ENCODE measurements around the gene GULP1.

Gene GULP1

DNA sequence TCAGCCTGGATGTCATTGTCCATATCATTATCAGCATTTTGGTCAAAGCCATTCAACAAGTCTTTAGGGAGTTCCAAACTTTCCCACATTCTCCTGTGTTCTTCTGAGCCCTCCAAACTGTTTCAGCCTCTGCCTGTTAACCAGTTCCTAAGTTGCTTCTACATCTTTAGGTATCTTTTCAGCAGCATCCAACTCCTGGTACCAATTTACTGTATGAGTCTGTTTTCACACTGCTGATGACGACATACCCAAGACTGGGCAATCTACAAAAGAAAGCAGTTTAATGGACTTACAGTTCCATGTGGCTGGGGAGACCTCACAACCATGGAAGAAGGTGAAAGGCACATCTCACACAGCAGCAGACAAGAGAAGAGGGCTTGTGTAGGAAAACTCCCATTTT lies 94.2 kb downstream of the GULP1 start:
- H3K9me3 ChIP-seq (ENCODE audit: control insufficient read depth, low read length): no peaks in the 10 kb centered on the region
- no peak for DNase-seq
- no peak overlapping the region for H3K27ac ChIP-seq (ENCODE audit: insufficient read depth, low read length, poor library complexity, severe bottlenecking)
- H3K36me3 ChIP-seq (ENCODE audit: control insufficient read depth, insufficient read depth, low read length): no peaks in the 10 kb centered on the region
- H3K27me3 ChIP-seq (replicated peaks; ENCODE audit: control insufficient read depth, insufficient read depth, low read length, poor library complexity, severe bottlenecking): no peaks in the 10 kb centered on the region
- H3K4me1 ChIP-seq (ENCODE audit: control insufficient read depth, insufficient read depth, low read length, poor library complexity, severe bottlenecking): no peaks in the 10 kb centered on the region
- no peak overlapping the region for H3K4me3 ChIP-seq (ENCODE audit: insufficient read depth, low read depth, low read length, poor library complexity, severe bottlenecking)

DNA sequence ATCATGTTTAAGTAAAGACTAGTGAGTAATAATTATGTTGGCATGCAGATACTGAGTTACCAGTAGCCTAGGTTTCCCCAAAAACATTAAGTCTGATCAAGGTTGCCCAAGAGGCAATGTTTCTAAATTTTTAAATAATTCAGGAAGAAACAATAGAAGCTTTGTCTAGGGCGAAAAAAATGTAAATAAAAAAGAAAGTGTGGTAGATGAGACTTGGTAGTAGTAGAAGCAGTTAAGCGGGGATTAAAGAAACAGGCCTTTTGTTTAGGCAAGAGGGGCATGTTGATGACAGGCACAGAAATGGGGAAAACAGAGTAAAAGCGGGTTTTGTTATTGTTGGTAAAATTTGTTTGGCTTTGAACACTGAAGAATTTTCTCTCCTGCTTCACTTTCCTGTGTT lies 97.2 kb downstream of the GULP1 start:
- no peak for DNase-seq
- no peaks in the 10 kb centered on the region for H3K9me3 ChIP-seq (ENCODE audit: control insufficient read depth, low read length)
- no peak overlapping the region for H3K27ac ChIP-seq (ENCODE audit: insufficient read depth, low read length, poor library complexity, severe bottlenecking)
- no peaks in the 10 kb centered on the region for H3K27me3 ChIP-seq (replicated peaks; ENCODE audit: control insufficient read depth, insufficient read depth, low read length, poor library complexity, severe bottlenecking)
- H3K4me3 ChIP-seq (ENCODE audit: insufficient read depth, low read depth, low read length, poor library complexity, severe bottlenecking): no peak overlapping the region
- H3K36me3 ChIP-seq (ENCODE audit: control insufficient read depth, insufficient read depth, low read length): no peaks in the 10 kb centered on the region
- no peaks in the 10 kb centered on the region for H3K4me1 ChIP-seq (ENCODE audit: control insufficient read depth, insufficient read depth, low read length, poor library complexity, severe bottlenecking)

DNA sequence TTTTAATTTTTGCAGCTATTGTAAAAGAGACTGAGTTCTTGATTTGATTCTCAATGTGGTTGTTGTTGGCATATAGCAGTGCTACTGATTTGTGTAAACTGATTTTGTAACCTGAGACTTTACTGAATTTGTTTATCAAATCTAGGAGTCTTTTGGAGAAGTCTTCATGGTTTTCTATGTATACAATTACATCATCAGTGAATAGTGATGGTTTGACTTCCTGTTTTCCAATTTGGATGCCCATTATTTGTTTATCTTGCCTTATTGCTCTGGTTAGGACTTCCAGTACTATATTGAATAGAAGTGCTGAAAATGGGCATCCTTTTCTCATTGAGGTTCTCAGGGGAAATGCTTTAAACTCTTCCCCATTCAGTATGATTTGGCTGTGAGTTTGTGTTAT lies 99.7 kb downstream of the GULP1 start:
- Histone ChIP-seq H3K4me3 (ENCODE audit: insufficient read depth, low read depth, low read length, poor library complexity, severe bottlenecking) (no peak overlapping the region), H3K4me1 (ENCODE audit: control insufficient read depth, insufficient read depth, low read length, poor library complexity, severe bottlenecking) (no peaks in the 10 kb centered on the region), H3K27ac (ENCODE audit: insufficient read depth, low read length, poor library complexity, severe bottlenecking) (no peak overlapping the region), H3K36me3 (ENCODE audit: control insufficient read depth, insufficient read depth, low read length) (no peaks in the 10 kb centered on the region), H3K27me3 (replicated peaks; ENCODE audit: control insufficient read depth, insufficient read depth, low read length, poor library complexity, severe bottlenecking) (no peaks in the 10 kb centered on the region), H3K9me3 (ENCODE audit: control insufficient read depth, low read length) (no peaks in the 10 kb centered on the region)
- no peak for DNase-seq

DNA sequence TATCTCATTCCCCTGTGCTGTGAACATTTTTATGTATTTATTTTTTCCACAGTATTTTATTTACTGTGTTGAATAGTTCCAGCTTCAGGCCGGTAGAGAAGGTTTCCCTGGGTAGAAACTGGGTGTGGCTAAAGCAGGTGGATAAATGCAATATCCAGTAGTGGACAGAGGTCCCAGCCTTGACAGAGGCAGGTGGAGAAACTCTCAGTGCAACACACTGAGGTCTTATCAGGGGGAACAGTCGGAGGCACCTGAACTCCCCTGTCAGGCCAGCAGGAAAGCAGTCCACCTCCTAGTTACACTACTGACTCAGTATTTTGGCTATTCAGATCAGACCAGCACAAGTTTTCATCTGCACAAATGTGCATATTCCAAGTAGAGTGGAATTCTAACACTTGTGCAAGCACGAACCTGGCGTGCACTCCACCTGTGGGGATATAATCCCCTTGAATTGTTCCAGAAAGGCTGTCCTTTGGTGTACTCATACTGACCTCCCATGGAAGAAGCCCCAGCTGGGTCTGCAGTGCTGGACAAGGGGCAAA lies 103.3 kb downstream of the GULP1 start:
- Histone ChIP-seq H3K27me3 (replicated peaks; ENCODE audit: control insufficient read depth, insufficient read depth, low read length, poor library complexity, severe bottlenecking) (no peaks in the 10 kb centered on the region), H3K36me3 (ENCODE audit: control insufficient read depth, insufficient read depth, low read length) (no peaks in the 10 kb centered on the region), H3K4me3 (ENCODE audit: insufficient read depth, low read depth, low read length, poor library complexity, severe bottlenecking) (no peak overlapping the region)

DNA sequence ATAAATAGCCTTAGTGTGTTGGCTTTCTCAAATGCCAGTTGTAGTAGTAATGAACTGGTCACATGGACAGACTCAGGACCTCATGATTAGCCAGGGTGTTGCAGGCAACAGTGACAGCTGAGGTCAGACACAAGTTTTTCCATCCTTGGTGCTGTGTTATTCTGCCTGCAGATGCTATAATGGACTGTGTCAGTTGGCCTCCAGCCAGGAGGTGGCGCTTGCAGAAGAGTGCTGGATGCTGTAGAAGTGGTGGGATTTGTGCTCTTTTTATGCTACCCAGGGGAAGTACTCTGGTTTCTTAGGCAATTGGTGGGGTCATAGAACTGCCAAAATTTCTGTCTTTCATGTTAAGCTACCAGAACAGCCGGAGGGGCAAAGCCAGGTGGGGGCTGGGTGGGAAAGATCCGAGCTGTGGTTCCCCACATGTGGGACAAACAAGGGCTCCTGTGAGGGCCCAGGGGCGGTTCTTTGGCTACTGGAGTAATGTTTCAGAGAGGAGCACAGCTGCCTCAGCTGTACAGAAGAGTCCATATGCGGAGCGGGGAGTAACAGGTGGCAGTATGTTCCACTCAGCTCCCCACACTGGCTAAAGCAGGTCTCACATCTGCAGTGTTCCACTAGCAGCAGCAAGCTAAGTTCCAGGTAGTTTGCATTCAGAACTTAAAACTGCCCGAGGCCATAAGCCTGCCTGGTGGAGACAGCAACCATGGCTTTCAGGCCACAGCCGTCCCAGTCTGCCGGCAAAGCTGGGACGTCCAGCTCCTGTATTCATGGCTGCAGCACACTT lies 104.4 kb downstream of the GULP1 start:
- Histone ChIP-seq H3K27ac (ENCODE audit: insufficient read depth, low read length, poor library complexity, severe bottlenecking) (no peak overlapping the region), H3K36me3 (ENCODE audit: control insufficient read depth, insufficient read depth, low read length) (no peaks in the 10 kb centered on the region), H3K4me1 (ENCODE audit: control insufficient read depth, insufficient read depth, low read length, poor library complexity, severe bottlenecking) (no peaks in the 10 kb centered on the region), H3K27me3 (replicated peaks; ENCODE audit: control insufficient read depth, insufficient read depth, low read length, poor library complexity, severe bottlenecking) (no peaks in the 10 kb centered on the region), H3K4me3 (ENCODE audit: insufficient read depth, low read depth, low read length, poor library complexity, severe bottlenecking) (no peak overlapping the region), H3K9me3 (ENCODE audit: control insufficient read depth, low read length) (no peaks in the 10 kb centered on the region)
- DNase-seq: no peak

More for the DNA sequence above, 103.3 kb downstream of the GULP1 start:
- no peaks in the 10 kb centered on the region for H3K4me1 ChIP-seq (ENCODE audit: control insufficient read depth, insufficient read depth, low read length, poor library complexity, severe bottlenecking)
- no peaks in the 10 kb centered on the region for H3K9me3 ChIP-seq (ENCODE audit: control insufficient read depth, low read length)
- no peak for DNase-seq
- H3K27ac ChIP-seq (ENCODE audit: insufficient read depth, low read length, poor library complexity, severe bottlenecking): no peak overlapping the region

DNA sequence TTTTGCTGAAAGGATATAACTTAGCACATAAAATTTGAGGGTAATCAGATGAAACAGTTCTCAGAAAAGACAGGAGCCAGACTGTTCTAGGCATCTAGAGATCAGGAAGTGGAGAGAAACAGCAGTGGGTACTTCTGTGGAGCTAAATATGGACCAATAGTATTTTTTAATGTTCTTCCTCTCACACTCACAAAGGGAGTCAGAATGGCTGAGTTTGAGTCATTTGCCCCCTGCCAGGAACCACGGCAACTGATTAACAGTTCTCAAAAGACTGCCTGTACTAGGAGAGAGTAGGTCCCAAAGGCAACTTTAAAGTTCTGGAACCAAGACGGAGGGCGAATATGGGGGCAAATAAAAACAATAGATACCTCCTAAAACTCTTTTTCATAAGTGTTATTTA lies 107.5 kb downstream of the GULP1 start:
- Histone ChIP-seq H3K4me1 (ENCODE audit: control insufficient read depth, insufficient read depth, low read length, poor library complexity, severe bottlenecking) (no peaks in the 10 kb centered on the region), H3K27me3 (replicated peaks; ENCODE audit: control insufficient read depth, insufficient read depth, low read length, poor library complexity, severe bottlenecking) (no peaks in the 10 kb centered on the region), H3K9me3 (ENCODE audit: control insufficient read depth, low read length) (no peaks in the 10 kb centered on the region), H3K36me3 (ENCODE audit: control insufficient read depth, insufficient read depth, low read length) (no peaks in the 10 kb centered on the region), H3K27ac (ENCODE audit: insufficient read depth, low read length, poor library complexity, severe bottlenecking) (no peak overlapping the region), H3K4me3 (ENCODE audit: insufficient read depth, low read depth, low read length, poor library complexity, severe bottlenecking) (no peak overlapping the region)
- DNase-seq: no peak

DNA sequence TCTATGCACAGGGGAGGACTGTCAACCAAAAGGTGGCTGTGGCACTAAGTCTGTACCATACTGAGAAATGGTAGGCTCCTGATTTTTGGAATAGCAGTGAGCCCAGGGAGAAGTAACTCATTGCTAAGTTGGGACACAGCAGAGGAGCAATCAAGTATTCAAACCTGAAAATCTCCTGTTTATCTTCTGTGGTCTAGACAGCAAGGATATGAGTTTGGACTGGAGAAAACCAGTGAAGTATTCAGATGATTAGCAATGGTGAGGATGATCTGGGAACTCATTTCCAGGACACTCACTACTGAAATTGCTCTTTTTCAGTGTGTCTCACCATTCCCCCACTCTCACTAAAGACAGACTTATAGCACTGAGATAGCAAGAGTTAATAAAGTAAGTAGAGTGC lies 112.0 kb downstream of the GULP1 start:
- no peak overlapping the region for H3K4me3 ChIP-seq (ENCODE audit: insufficient read depth, low read depth, low read length, poor library complexity, severe bottlenecking)
- DNase-seq: no peak

DNA sequence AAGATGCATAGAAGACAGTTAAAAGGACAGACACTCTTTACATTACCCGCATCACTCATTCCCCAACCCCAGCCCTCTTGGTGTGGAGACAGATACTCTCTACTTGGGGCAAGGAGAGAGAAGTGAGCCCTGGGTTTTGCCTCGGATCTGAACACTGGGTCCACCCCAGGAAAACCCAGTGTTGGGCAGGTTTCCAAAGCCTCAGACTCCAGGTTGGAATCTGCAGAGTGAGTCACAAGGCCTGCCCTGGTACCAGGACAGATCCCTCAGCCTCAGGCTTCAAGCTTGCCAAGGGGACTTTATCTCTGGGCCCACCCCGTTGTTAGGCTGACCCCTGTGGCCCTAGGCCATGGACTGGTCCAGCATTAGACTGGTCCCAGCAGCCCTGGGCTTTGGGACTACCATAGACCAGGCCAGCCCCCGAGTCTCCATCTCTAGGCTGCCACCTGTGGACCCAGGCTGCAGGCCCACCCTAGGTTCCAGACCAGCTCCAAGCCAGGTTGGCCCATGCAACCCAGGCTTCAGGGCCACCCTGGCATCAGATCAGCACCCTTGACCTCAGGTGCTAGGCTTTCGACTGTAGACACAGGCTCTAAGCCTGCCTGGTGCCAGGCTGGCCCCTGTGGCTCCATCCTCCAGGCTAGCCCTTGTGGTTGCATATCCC lies 112.8 kb downstream of the GULP1 start:
- H3K36me3 ChIP-seq (ENCODE audit: control insufficient read depth, insufficient read depth, low read length): no peaks in the 10 kb centered on the region
- H3K27me3 ChIP-seq (replicated peaks; ENCODE audit: control insufficient read depth, insufficient read depth, low read length, poor library complexity, severe bottlenecking): no peaks in the 10 kb centered on the region
- no peak overlapping the region for H3K27ac ChIP-seq (ENCODE audit: insufficient read depth, low read length, poor library complexity, severe bottlenecking)
- no peak for DNase-seq
- H3K4me1 ChIP-seq (ENCODE audit: control insufficient read depth, insufficient read depth, low read length, poor library complexity, severe bottlenecking): no peaks in the 10 kb centered on the region
- no peaks in the 10 kb centered on the region for H3K9me3 ChIP-seq (ENCODE audit: control insufficient read depth, low read length)
- no peak overlapping the region for H3K4me3 ChIP-seq (ENCODE audit: insufficient read depth, low read depth, low read length, poor library complexity, severe bottlenecking)

More for the DNA sequence above, 112.0 kb downstream of the GULP1 start:
- Histone ChIP-seq H3K36me3 (ENCODE audit: control insufficient read depth, insufficient read depth, low read length) (no peaks in the 10 kb centered on the region), H3K4me1 (ENCODE audit: control insufficient read depth, insufficient read depth, low read length, poor library complexity, severe bottlenecking) (no peaks in the 10 kb centered on the region), H3K9me3 (ENCODE audit: control insufficient read depth, low read length) (no peaks in the 10 kb centered on the region), H3K27me3 (replicated peaks; ENCODE audit: control insufficient read depth, insufficient read depth, low read length, poor library complexity, severe bottlenecking) (no peaks in the 10 kb centered on the region), H3K27ac (ENCODE audit: insufficient read depth, low read length, poor library complexity, severe bottlenecking) (no peak overlapping the region)

DNA sequence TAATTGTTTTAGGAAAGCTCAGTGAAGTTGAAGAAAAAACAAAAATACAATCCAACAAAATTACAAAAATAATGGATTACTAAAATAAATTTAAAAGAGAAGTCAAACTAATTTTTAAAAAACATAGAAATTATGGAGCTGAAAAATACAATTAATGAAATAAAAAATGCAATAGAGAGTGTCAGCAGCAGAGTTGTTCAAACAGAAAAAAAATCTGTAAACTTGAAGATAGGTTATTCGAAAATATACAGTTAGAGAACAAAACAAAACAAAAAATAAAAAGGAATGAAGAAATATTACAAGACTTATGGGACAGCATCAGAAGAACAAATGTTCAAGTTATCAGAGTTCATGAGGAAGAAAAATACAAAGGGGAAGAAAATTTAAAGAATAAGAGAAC lies 114.7 kb downstream of the GULP1 start:
- no peak overlapping the region for H3K27ac ChIP-seq (ENCODE audit: insufficient read depth, low read length, poor library complexity, severe bottlenecking)
- no peaks in the 10 kb centered on the region for H3K36me3 ChIP-seq (ENCODE audit: control insufficient read depth, insufficient read depth, low read length)
- no peaks in the 10 kb centered on the region for H3K27me3 ChIP-seq (replicated peaks; ENCODE audit: control insufficient read depth, insufficient read depth, low read length, poor library complexity, severe bottlenecking)
- no peak overlapping the region for H3K4me3 ChIP-seq (ENCODE audit: insufficient read depth, low read depth, low read length, poor library complexity, severe bottlenecking)
- no peaks in the 10 kb centered on the region for H3K4me1 ChIP-seq (ENCODE audit: control insufficient read depth, insufficient read depth, low read length, poor library complexity, severe bottlenecking)
- H3K9me3 ChIP-seq (ENCODE audit: control insufficient read depth, low read length): no peaks in the 10 kb centered on the region
- DNase-seq: no peak

DNA sequence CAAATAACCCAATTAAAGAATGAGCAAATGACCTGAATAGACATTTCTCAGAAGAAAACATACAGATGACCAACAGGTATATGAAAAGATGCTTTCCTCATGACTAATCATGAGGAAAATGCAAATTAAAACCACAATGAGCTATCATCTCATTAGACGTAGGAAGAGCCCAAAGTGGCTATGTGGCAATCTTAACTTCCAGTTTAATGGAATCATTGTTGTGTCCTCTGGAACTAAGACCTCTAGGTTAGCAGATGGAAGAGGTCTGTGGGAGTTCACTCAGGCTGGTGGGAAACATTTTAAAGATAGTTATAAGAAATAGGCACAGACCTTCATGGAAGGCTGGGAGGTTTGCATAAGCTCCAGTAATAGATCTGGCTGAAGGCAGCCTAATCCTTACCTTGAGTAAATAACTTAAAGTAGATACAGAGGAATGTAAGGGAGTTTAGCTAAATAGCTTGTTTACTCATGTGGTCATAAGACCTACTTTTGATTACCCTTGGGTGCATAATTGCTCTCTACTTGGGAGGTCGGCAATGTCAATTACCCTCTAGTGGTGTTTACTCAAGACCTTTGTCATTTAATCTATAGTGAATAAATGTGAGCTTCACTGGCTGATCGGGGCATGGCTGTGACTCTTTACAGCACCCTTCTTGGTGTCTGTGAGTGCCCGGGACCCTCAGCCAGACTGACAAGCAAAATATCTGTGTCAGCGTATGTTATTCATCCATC lies 119.0 kb downstream of the GULP1 start:
- Histone ChIP-seq H3K4me1 (ENCODE audit: control insufficient read depth, insufficient read depth, low read length, poor library complexity, severe bottlenecking) (no peaks in the 10 kb centered on the region), H3K36me3 (ENCODE audit: control insufficient read depth, insufficient read depth, low read length) (no peaks in the 10 kb centered on the region), H3K27ac (ENCODE audit: insufficient read depth, low read length, poor library complexity, severe bottlenecking) (no peak overlapping the region), H3K4me3 (ENCODE audit: insufficient read depth, low read depth, low read length, poor library complexity, severe bottlenecking) (no peak overlapping the region), H3K9me3 (ENCODE audit: control insufficient read depth, low read length) (no peaks in the 10 kb centered on the region), H3K27me3 (replicated peaks; ENCODE audit: control insufficient read depth, insufficient read depth, low read length, poor library complexity, severe bottlenecking) (no peaks in the 10 kb centered on the region)
- DNase-seq: no peak
